ENCODE data around the gene ADCY4. TPM values are rescaled to one million over a fixed set of nuclear protein-coding genes. Genes with fewer than 3 reads are reported as not detected.

Gene ADCY4
- total RNA-seq, 1 donor from 2014 or later, result 2.3 TPM

DNA sequence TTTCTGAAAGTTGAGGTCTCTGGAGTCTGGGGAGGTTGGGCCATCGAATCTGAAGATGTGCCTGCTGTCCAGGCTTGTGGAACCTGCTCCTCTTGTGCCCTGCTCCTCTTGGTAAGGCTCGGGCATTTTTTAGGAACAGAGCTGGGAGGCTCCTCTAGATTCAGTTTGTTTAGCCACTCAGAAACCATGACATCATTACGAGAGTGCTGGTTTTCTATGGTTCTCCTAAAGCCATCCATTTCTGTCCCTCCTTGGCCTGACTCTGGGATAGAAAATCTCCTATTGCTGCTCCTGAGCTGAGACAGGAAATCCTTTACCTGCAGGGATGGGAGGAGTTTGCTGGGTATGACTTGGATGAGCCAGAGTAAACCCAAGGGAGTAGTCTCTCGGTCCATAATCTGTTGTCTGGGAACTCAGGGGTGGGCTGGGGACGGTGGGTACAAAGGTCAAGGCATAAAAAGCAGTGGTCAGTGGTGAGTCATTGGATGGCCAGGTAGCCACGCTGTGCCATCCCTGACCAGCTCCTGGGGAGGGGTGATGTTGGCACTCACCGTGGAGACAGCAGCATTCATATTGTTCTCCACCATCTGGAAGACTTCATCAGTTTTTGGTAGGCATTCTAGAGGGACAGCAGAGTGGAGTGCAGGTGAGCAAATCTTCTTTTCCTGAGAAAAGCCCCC, 2.4 kb upstream of the ADCY4 start:
- intact Hi-C loops (cut with micrococcal nuclease), result loop anchor here (10.0 kb wide), 2 partner anchors 338 to 782 kb away; partner anchors contain the start of genes THTPA and ZFHX2
- no peaks in the 10 kb centered on the region for H3K9me3 Mint-ChIP-seq

DNA sequence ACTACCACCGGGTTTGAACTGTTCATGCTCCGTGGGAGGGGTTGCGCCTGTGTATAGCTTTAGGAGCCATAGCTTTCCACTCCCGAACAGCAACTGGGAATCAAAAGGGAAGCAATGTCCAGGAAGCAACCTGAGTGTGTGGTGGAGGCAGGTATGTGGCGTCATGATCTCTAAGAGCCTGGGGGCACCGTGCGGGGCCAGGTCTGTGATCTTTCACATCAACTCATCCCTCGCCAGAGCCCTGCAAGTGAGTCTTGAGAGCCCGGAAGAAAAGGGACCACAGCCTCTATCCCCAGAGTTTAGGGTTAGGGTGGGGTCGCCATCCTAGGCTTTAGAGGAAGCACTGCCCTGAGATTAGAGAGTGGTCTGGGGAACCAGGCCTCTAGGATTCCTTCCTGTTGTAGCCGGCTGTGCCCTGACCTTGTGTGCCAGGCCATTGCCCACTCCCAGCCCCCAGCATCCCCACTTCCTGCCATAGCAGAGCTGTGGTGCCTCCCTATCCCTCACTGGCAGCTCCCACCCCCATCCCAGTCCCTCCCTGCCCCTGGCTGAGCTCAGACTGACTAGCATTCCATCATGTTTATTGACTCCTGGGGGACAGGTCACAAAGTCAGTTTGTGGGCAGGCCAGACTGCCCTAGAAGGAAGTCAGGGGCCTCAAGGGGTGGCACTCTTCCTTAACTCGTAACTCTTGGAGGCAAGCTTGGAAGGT, 745 bp upstream of the ADCY4 start:
- TF ChIP-seq CTCF (IDR thresholded peaks at IDR 0.05), result no peak
- CTCF ChIA-PET, result interaction anchor here (1.1 to 13.6 kb wide), 2 partner anchors 74 to 98 kb away, joined by 3 to 353 read pairs; partner anchors contain the start of genes CBLN3 and KHNYN
- peak overlapping the region; percentile 38 for H3K4me3 Mint-ChIP-seq
- peaks cover 22% of the 10 kb centered on the region for H3K36me3 Mint-ChIP-seq (ENCODE audit: low read depth)
- intact Hi-C loops (cut with micrococcal nuclease), result loop anchor here (10.0 kb wide), 2 partner anchors 339 to 781 kb away; partner anchors contain the start of genes THTPA and ZFHX2
- H3K9me3 Mint-ChIP-seq, result no peaks in the 10 kb centered on the region
- DNase-seq, result no peak
- POLR2A ChIA-PET, result interaction anchor here (1.1 to 11.5 kb wide), 4 partner anchors 30 to 101 kb away, joined by 3 to 216 read pairs (median 15); partner anchors contain the start of genes CBLN3 and KHNYN
- H3K4me1 Mint-ChIP-seq, result peaks cover 58% of the 10 kb centered on the region
- no peak overlapping the region for H3K27ac Mint-ChIP-seq
- peaks cover 14% of the 10 kb centered on the region for H3K27me3 Mint-ChIP-seq
- no peak for ATAC-seq (ENCODE audit: low read depth)

More for the DNA sequence above, 2.4 kb upstream of the ADCY4 start:
- Mint-ChIP-seq H3K27ac (no peak overlapping the region), H3K4me3 (no peak overlapping the region), H3K27me3 (peaks cover 18% of the 10 kb centered on the region), H3K36me3 (ENCODE audit: low read depth) (peaks cover 22% of the 10 kb centered on the region), H3K4me1 (peaks cover 51% of the 10 kb centered on the region)
- ChIA-PET CTCF (interaction anchor here (0.7 to 13.6 kb wide), 2 partner anchors 26 to 97 kb away, joined by 3 to 353 read pairs; partner anchors contain the start of genes CBLN3, KHNYN and LTB4R), POLR2A (interaction anchor here (1.0 to 11.5 kb wide), 2 partner anchors 94 to 99 kb away, joined by 3 to 216 read pairs; partner anchors contain the start of genes CBLN3 and KHNYN)
- no peak for ATAC-seq (ENCODE audit: low read depth)
- no peak for TF ChIP-seq CTCF (IDR thresholded peaks at IDR 0.05)
- DNase-seq, result no peak

DNA sequence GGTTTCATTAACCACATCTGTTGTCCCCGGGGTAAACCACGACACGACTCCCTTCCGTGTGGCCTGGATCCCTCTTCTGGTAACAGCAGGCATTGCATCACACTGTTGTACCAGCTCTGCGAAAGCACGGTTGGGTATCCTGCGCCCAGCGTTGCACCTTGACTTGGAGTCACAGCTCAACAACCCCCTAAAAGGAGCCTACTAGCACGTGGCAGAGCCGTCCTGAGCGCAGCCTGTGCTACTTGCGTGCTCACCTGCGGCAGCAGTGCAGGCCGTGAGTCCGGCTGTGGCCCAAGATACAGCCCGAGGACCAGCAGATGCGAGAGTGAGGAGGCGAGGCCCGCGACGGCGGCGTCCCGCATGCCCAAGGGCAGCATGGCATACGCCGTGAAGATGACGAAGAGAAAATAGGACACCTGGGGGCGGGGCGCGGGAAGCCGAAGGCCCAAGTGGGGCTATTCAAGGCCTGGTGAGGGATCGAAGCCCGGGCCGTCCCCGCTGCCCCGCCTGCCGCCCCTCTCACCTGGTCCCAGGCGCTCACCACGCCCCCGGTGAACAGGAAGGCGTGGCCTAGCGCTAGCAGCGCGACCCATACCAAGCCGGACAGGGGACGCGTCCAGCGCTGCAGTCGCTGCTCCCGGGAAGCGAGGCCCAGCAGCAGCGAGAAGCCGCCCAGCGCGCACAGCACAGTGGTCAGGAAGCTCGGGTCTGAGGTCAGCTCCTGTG, 2.4 kb downstream of the ADCY4 start:
- CTCF ChIA-PET, result interaction anchor here (0.7 to 13.6 kb wide), 22 partner anchors 9 to 342 kb away, joined by 3 to 353 read pairs (median 4); partner anchors contain the start of genes CBLN3, CIDEB, DHRS1 and KHNYN
- DNase-seq, result peak; percentile 63
- POLR2A ChIA-PET, result interaction anchor here (0.5 to 11.5 kb wide), 19 partner anchors 18 to 1904 kb away, joined by 3 to 216 read pairs (median 4); partner anchors contain the start of genes CBLN3, CIDEB, DHRS1 and IRF9

GRCh38 chr14:24331731-24332267, 3.1 kb downstream of the ADCY4 start:
- H3K4me3 Mint-ChIP-seq, result peak overlapping the region; percentile 83
- peaks cover 8% of the 10 kb centered on the region for H3K36me3 Mint-ChIP-seq (ENCODE audit: low read depth)
- CTCF ChIA-PET, result interaction anchor here (0.7 to 13.6 kb wide), 14 partner anchors 20 to 251 kb away, joined by 3 to 353 read pairs (median 4); partner anchors contain the start of genes CBLN3, CIDEB, DHRS1 and KHNYN
- no peaks in the 10 kb centered on the region for H3K9me3 Mint-ChIP-seq
- peaks cover 14% of the 10 kb centered on the region for H3K27me3 Mint-ChIP-seq
- DNase-seq, result no peak
- peak overlapping the region; percentile 42 for H3K27ac Mint-ChIP-seq
- no peak for TF ChIP-seq CTCF (IDR thresholded peaks at IDR 0.05)
- intact Hi-C loops (cut with micrococcal nuclease), result loop anchor here (1.0 to 10.0 kb wide), 9 partner anchors 20 to 777 kb away; partner anchors contain the start of genes CHMP4A, DHRS1, LTB4R and NOP9
- H3K4me1 Mint-ChIP-seq, result peaks cover 45% of the 10 kb centered on the region
- POLR2A ChIA-PET, result interaction anchor here (0.5 to 11.5 kb wide), 12 partner anchors 21 to 1903 kb away, joined by 3 to 216 read pairs (median 6); partner anchors contain the start of genes CBLN3, DHRS1, IRF9 and KHNYN
- no peak for ATAC-seq (ENCODE audit: low read depth)

More for the DNA sequence above, 2.4 kb downstream of the ADCY4 start:
- H3K36me3 Mint-ChIP-seq (ENCODE audit: low read depth), result peaks cover 14% of the 10 kb centered on the region
- H3K4me3 Mint-ChIP-seq, result peak overlapping the region; percentile 83
- intact Hi-C loops (cut with micrococcal nuclease), result loop anchor here (1.0 to 10.0 kb wide), 9 partner anchors 21 to 778 kb away; partner anchors contain the start of genes CHMP4A, DHRS1, LTB4R and NOP9
- peaks cover 39% of the 10 kb centered on the region for H3K4me1 Mint-ChIP-seq
- peak overlapping the region; percentile 42 for H3K27ac Mint-ChIP-seq
- peaks cover 14% of the 10 kb centered on the region for H3K27me3 Mint-ChIP-seq
- H3K9me3 Mint-ChIP-seq, result no peaks in the 10 kb centered on the region
- TF ChIP-seq CTCF (IDR thresholded peaks at IDR 0.05), result no peak
- ATAC-seq (ENCODE audit: low read depth), result peak; percentile 95
